HG03457 (cell line): ENCODE results near the gene BMAL1.
"Not testable (repeated sequence)": the region's sequence is repeated elsewhere in the genome, so short reads cannot be mapped to it uniquely, and the experiment has no call there.

Experiments
- ATAC-seq: cut with Tn5 transposase; IDR thresholded peaks from one replicate; pipeline ENCODE4 v1.9.1; 2021; ENCODE audit warnings: moderate number of reproducible peaks; ENCODE audit not compliant: unreplicated experiment

Gene BMAL1

DNA sequence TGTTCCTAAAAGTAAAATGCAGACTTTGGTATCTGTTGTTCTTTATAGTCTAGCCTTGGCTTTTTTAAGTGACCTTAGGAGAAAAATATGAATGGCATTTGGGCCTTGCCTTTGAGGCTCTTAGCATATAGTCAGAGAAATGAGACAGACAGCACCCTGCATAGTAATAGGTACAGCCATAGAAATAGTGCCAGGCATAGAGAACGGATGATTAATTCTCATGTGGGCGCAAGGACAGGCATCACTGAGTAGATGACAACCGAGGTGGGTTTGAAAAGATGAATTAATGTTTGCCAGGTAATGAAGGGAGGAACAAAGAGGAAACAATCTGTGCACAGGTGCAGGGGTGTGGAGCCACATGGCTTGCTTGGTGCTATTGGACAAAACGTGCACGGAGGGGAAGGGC lies 90.5 kb downstream of the BMAL1 start:
- no peak for ATAC-seq

DNA sequence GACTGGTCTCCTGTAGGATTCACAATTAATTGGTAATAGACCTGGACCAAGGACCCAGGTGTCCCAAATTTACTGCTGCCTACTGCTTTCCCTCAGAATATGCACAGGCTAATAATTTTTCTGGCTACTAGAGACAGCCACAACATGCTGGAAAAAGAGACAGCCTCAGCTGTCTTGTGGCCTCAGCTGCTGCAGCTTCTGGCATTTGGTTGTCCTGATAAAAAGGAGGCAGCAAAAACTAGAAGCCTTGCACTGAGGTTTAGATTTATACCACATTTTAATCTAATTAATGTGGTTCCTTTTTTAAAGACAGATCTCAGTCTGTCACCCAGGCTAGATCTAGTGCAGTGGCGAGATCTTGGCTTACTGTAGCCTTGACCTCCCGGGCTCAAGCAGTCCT lies 95.6 kb downstream of the BMAL1 start:
- no peak for ATAC-seq

DNA sequence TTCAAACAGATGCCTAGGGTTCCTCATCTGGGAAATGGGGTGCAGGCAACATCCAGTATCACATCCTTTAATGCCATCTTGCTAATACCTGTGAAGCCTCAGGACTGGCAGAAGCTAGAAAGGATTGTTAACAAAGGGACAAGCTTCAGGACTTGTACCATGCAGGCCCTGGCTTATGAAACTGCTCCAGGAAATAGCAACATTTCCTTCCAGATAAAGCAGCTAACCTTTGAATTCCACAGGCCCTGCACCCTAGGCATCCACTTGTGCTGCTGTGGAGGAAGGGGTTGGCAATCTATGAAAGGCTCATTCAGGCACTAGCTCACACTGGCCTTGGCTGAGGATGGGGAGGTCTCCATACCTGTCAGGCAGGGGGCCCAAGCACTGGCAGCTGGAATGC lies 98.2 kb downstream of the BMAL1 start:
- no peak for ATAC-seq

DNA sequence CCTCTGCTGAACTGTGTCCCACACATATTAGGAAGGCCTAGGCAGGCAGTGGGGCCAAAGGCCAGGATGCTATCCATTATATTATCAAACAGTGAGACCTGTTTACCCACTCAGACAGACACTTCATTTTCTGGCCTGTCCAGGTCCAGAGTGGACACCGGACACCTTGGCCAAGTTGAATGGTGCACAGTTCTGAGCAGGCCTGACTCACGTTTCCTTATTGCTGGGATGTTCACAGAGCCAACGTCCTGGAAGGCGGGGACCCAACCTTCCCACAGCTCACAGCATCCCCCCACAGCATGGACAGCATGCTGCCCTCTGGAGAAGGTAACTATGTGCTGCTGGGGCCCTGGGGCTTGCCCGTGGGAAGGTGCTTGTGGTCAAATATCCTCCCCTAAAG lies 98.8 kb downstream of the BMAL1 start:
- no peak for ATAC-seq

DNA sequence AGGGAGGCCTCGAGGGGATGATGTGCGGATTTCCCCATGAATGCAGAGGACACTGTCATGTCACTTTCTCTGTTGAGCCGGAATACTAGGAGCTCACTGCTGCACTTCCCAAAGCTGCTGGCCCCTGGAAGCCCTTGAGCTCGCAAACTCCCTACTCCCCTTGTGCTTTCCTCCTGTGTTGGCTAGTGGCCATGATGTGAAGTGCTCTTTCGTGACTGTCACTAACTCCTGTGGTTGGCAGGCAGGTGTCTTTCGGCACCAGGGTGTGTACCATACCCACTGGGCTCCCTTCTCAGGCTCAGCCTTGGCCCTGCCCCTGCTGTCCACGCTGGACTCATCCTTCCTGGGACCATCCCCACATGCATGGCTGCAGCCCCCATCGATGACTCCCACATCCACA lies 99.2 kb downstream of the BMAL1 start:
- ATAC-seq = no peak

DNA sequence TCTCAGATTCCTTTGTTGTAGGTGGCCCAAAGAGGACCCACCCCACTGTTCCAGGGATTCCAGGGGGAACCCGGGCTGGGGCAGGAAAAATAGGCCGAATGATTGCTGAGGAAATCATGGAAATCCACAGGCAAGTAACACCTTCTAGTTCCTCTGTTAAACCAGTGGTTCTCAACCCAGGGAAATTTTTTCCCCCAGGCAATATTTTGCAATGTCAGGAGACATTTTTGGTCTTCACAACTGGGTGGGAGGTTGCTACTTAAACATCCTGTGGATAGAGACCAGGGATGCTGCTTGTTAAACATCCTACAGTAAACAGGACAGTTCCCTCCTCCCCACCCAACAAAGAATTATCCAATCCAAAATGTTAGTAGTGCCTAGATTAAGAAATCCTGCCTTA lies 100.7 kb downstream of the BMAL1 start:
- ATAC-seq = no peak

DNA sequence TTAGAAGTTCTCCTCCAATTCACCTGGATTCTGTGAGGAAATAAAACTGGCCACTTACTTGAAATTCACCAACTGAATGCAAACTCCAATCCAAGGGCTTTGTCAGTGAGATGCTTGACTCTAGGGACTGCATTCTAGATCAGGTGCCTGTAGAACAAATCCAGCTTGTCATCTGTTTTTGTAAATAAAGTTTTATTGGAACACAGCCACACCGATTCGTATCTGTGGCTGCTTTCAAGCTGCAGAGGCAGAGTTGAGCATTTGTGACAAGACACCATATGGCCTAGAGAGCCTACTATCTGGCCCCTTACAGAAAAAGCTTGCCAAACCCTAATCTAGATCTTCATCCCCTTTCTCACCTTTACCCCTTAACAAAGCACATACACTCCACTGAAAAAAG lies 103.1 kb downstream of the BMAL1 start:
- ATAC-seq = no peak

DNA sequence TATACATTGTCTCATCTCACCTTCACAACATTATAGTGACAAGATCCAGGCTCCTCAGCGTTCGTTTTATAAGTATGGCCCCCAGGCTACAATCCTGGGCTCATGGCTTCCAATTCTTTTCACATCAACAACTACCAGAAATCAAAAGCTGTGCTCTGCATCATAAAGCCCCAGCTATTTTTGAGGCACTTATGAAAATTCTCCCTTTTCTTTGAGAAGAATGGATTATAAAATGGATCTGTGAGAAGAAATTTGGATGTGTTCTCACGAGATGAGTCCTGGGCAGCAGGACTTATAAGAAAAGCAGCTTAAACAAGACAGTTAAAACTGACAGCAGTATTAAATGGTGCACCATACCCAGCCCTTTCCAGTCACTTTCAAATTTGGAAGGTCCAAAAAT lies 105.2 kb downstream of the BMAL1 start:
- no peak for ATAC-seq

DNA sequence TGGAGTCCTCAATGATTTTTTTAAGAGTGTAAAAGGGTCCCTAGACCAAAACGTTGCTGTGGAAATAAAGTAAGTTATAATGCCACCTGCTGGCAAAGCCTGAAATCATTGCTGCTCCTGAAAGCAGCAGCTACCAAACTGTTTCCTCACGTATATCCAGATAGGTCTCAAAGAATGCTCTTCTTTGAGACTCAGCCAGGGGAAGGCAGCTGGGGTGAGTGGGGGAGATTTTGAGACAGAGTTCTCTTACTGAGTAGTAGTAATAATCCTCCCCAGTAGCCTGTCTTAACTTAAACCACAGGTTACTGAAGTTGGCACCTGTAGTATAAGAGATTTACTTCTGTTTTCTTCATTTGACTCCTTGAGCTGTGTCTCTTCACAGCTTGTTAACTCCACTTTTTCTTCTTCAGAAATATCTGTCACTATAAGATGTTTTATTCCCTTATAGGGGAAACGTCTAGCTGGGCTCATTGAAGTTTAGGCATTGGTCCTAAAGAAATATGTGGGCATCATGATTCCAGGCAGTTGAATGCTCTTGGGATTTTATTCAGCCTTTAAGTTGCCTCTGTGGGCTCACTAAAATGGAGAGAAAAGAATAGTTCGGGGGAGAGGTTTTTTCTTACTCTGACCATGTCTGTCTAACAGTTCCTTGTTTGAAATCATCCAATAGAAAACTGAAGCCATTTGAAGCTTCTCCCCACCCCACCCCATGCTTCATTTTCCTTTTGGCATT lies 107.5 kb downstream of the BMAL1 start:
- no peak for ATAC-seq

DNA sequence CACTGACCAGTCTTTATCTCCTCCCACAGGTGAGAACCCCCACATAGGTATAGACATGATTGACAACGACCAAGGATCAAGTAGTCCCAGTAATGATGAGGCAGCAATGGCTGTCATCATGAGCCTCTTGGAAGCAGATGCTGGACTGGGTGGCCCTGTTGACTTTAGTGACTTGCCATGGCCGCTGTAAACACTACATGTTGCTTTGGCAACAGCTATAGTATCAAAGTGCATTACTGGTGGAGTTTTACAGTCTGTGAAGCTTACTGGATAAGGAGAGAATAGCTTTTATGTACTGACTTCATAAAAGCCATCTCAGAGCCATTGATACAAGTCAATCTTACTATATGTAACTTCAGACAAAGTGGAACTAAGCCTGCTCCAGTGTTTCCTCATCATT lies 109.0 kb downstream of the BMAL1 start:
- no peak for ATAC-seq

DNA sequence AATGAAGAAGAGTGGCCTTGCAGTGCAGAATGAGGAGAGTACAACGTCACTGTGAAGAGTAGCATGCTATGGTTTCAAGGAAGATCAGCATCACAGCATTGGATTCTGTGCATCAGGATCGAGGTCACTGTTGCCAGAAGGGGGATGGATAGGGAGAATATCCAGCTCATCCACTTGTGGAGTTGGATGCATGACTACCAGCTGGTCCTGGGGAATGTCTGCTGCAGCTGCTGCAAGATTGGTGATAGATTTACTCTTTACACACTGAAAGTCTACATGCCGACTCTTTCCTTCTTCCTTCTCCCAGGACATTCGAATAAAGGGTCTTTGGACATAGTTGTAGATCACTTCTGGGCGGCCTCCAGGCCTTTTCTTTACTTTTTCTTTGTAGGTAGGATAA lies 111.2 kb downstream of the BMAL1 start:
- ATAC-seq = no peak

DNA sequence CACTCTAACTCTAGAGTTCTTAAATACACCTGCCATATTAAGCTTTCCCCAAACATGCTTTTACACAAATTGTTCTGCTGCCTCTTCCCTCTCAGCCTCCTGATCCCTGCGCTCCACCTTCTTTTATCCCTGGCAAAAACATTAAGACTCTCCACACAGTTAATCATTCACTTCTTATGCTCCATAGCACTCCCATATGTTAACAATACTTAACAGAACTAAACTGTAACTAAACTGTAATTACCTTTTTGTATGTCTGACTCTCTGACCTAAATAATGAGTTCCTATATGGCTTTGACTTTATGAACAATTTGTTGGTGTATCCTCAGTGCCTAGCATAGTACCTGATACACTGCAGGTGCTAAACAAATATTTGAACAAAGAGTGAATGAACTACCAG lies 113.6 kb downstream of the BMAL1 start:
- ATAC-seq = no peak

DNA sequence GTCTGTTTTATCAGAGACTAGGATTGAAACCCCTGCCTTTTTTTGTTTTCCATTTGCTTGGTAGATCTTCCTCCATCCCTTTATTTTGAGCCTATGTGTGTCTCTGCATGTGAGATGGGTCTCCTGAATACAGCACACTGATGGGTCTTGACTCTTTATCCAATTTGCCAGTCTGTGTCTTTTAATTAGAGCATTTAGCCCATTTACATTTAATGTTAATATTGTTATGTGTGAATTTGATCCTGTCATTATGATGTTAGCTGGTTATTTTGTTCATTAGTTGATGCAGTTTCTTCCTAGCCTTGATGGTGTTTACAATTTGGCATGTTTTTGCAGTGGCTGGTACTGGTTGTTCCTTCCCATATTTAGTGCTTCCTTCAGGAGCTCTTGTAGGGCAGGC lies 120.7 kb downstream of the BMAL1 start:
- ATAC-seq = not testable (repeated sequence)

DNA sequence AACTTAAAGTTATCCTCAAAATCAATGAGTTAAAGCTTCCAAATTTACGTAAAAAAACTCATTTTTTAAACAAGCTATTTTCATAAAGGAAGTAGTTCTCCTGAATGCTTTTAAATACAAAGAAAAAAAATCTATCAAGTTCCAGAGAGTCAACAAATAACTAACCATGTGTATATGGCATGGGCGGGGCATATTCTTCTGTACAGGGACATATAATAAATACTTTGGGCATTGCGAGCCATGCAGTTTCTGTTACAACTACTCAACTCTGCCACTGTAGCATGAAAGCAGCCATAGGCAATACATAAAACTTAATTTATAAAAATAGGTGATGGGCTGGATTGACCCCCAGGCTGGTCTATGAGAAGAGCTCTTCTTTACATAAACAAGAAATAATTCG lies 127.6 kb downstream of the BMAL1 start:
- ATAC-seq = no peak

DNA sequence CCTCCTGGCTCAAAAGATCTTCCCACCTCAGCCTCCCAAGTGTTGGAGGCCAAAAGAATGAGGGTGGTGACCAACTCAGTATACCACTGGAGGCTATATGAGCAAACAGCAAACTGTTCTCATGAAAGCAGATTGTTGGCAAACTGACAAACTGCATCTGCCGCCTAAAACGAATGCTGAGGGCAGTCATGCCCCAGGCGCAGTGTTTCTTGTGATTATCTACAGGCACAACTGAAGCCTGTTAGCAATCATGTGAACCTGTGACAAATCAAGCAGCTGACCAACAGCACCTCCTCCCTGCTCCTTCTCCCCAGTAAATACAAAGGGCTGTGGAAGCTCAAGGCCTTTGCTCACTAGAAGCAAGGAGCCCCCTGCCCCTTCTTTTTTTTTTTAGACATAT lies 137.6 kb downstream of the BMAL1 start:
- ATAC-seq = no peak

DNA sequence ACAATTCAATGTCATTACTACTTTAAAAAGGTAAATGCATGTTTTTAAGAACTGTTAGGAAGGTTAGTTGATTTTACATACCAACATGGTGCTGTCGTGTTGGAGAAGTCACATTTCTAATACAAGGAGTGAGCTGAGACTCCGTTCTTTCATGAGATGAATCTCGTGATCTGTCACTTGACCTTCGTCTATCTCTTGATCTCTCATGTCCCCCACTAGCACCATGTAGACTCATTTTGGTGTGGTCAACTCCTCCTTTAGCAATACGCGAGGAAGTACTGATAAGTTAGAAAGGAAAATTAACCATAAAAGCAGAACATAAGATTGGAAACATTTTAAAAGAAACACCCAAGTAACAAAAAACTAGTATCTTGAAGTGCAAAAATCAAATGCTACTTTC lies 144.0 kb downstream of the BMAL1 start:
- ATAC-seq = no peak

DNA sequence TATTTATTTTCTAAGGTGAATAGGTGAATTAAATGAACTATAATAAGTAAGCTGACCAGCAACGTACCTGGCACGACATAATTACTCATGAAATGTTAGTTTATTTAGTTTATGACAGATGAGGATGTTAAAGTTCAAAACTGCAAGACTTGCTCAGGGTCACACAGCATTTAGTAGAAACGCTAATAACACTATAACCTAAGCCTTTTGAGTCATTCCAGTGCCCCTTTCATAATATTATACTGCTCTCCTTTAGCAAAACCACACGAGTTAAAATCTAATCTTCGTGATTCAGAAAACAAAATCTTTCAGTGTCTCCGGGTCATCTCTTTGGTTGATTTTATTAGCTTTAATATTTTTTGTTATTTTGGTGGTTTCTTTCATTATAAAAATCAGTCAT lies 145.8 kb downstream of the BMAL1 start:
- no peak for ATAC-seq

DNA sequence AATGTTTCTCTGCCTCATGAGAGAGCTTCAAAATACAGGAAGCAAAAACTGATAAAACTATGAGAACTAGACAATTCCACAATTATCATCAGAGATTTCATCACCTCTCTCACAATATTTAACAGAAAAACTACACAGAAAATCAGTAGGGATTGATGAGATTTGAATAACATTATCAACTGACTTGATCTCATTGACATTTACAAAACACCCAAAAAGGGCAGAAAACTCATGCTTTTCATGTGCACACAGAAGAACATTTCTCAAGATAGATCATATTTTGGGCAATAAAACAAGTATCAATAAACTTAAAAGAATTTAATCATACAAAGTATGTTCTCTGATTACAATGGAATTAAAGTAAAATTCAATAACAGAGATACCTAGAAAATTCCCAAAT lies 149.8 kb downstream of the BMAL1 start:
- ATAC-seq = no peak

DNA sequence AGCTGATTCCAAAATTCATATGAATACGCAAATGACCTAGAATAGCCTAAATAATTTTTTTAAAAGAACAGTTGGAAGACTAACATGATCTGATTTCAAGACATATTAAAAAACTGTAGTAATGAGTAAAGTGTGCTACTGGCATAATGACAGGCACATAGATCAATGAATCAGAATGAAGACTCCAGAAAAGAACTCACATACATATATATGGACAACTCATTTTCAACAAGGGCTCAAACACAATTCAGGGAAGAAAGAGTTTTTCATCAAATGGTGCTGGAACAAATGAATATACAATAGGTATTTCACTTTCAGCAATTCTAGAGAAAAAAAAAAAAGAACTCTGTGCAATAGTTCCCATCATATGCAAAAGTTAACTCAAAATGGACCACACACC lies 151.7 kb downstream of the BMAL1 start:
- no peak for ATAC-seq

DNA sequence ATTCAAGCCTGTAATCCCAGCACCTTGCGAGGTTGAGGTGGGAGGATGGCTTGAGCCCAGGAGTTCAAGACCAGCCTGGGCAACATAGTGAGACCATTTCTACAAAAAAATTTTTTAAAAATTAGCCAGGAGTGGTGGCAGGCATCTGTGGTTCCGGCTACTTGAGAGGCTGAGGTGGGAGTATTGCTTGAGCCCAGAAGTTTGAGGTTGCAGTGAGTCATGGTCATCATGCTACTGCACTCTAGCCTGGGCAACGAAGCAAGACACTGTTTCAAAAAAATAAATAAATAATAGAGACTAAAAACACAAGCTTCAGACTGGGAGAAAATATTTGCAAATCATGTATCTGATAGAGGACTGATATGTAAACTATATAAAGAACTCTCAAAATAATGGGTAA lies 152.2 kb downstream of the BMAL1 start:
- ATAC-seq = no peak

DNA sequence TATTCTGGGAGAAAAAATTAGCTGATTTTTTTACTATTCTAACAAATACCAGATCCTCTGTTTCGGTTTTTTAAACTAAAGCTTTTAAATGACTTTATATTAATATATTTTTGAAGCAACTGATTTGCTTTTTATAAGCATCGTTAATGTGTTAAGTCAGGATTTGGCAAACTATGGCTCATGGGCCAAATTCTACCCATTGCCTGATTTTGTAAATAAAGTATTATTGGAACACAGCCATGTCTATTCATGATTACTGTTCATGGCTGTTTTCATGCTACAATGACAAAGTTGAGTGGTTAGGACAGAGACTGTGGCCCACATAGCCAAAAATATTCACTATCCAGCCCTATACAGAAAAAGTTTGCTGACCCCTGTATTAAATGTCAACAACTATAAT lies 155.8 kb downstream of the BMAL1 start:
- no peak for ATAC-seq

DNA sequence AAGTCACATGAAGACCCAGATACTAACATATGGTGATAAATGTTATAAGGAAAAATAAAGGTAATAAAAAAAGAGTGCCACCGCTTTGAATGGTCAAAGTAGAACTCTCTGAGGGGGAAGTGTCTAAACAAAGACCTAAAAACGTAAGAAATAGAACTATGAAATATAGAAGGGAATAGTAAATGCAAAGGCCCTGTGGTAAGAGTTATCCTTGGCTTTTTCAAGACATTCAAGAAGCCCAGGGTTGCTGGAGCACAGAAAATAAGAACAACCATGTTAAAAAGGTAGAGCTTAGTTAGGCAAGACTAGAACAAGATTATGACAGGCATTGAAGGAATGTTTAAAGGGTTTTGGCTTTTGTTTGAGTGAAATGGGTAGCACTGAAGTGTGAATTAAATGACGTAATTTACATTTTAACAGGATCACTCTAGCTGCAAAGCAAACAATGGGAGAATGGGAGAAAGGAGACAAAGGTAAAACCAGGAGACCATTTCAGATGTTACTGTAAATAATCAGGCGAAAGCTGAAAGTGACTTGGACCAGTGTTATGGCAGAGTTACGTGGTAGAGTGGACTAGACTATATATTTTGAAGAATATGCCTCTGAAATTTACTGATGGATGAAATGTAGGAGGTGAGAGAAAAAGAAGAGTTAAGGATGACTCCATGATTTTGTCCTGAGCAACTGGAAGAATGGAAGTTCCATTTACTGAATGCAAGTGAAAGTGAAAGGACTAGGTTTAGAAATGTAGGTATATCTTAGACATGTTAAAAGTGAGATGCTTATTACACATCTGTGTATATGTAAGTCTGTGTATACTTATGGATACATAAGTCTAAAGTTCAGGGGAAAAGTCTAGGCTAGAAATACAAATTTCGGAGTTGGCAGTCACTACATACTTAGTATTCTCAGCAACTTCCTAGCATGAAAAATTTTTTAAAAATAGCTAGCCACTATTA lies 156.9 kb downstream of the BMAL1 start:
- ATAC-seq = no peak
